GM18861 (cell line): Measurements from ENCODE around the gene TM6SF1.
"Not testable (repeated sequence)": the region's sequence is repeated elsewhere in the genome, so short reads cannot be mapped to it uniquely, and the experiment has no call there.

ENCODE experiments used
- ATAC-seq: cut with Tn5 transposase; IDR thresholded peaks from one replicate; pipeline ENCODE4 v1.9.1; 2021; ENCODE audit not compliant: unreplicated experiment

Gene TM6SF1

DNA sequence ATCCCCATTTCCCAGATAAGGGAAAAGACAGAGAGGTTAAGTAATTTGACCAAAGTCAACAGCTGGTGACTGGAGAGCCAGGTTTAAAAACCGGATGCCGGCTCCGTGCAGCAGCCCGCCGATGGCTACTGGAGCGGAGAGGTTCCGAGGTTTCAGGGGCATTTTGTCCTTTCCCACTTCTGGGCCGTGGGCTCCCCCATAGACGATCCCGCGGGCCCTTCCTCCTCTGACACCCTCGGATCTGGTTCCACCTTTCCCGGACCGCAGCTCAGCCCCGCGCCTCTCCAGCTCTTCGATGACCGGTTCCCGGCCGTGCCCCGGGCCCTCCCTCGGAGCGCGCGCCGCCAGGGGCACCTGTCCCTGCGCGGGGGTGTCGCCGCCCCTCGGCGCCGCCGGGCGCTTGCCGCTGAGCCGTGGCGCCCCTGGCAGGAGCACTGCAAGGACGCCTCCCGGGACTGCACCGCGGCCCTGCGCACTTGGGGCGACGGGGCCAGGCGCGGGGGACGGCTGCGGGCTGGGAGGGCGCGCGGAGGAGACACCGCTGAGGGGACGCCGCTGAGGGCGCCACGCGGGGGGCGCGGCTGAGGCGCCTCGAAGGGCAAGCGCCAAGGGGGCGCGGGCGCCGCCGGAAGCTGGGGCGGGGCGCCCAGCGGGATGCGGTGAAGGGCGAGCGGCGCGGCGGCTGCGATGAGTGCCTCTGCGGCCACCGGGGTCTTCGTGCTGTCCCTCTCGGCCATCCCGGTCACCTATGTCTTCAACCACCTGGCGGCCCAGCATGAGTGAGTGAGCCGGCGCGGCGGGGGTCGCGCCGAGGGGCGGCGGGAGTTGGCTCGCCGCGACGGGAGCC lies at the start of gene TM6SF1:
Gene TM6SF1 (plus strand): TSS at position 652 of the 847 bp plus-strand sequence. CDS start 36 bp downstream, at position 688.
- peak; percentile 31 for ATAC-seq

DNA sequence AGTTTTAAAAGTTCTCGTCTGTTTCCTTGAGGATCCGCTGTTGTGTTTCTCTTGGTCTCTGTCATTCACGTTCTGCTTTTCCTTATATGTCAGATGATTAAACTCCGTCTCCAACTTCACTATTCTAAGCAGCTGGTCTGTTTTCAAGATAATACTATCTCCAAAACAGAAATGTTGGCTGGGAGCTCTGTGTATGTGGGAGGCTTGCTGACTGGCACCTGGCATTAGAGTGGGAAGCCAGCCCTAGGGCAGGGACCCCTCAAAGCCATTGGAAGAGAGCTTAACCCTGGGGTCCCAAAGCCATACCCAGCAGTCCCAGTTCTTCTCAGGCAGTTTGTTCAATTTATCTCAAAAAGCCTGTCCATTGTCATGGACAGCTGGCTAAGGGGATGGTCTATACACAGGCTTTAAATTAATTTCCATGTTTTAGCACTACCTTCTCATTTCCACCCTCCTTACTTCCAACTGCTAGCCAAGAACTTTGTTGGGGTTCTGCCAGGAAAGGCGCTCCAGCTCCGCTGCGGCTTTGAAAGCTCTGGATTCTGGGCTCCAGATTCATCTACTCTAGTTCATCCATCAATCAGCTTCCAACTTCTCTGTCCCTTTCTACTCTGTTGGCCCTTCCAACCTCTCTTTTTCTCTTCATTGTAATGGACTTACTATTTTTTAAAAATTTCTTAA lies 49.6 kb upstream of the TM6SF1 start:
- no peak for ATAC-seq

GRCh38 chr15:83061680-83062079 lies 45.8 kb upstream of the TM6SF1 start:
- ATAC-seq: no peak

DNA sequence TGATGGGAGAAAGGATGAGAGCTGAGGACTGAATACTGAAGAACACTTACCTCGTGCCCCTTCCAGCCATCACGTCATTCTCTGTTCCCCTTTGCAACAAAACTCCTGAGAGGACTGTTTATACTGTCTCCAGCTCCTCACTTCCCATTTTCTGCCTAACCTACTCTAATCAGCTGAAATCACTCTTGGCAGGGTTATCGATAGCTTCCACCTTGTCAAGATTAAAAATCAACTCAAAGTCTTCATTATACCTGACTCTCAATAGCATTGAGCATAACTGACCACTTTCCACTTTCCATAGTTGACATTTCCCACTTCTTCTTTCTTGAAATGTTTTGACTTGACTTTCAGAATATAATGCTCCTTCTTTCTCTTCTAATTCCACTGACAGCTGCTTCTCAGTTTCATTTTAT lies 44.7 kb upstream of the TM6SF1 start:
- ATAC-seq: no peak

- ATAC-seq: no peak
These were observed 43.9 kb upstream of the TM6SF1 start for GRCh38 chr15:83063551-83063950.

DNA sequence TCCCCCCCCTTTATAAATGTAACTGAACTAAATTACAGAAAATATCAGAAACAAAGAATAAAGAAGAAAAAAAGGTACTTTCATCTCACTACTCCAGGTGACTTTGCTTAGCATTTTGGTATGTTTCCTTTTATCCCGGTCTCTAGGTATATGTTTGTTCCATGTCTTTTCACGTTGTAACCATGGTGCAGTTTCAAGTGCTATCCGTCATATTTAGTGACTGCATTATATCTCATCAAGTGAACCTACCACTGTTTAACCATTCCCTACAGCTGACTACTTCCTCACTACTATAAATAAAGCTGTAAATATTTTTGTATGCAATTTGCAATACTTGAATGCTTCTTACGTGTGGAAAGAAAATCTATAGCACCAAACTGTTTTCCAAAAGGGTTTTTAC lies 42.6 kb upstream of the TM6SF1 start:
- no peak for ATAC-seq

DNA sequence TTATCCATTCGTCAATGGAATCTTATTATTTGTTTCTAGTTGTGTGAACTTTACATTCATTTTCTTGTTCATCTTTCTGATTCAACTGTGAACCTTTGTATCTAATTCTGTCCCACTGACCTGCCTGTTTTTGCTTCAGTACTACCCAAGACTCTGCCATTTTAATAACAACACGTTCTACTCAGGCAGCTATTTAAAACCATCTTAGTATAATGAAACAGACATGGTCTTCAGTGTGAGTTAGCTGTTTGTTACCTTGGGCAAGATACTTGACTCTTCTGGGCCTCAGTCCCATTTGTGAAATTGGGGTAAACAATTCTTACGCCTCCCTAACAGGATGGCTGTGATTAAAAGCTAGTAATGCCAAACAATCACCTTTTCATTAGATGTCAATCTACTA lies 42.0 kb upstream of the TM6SF1 start:
- no peak for ATAC-seq

DNA sequence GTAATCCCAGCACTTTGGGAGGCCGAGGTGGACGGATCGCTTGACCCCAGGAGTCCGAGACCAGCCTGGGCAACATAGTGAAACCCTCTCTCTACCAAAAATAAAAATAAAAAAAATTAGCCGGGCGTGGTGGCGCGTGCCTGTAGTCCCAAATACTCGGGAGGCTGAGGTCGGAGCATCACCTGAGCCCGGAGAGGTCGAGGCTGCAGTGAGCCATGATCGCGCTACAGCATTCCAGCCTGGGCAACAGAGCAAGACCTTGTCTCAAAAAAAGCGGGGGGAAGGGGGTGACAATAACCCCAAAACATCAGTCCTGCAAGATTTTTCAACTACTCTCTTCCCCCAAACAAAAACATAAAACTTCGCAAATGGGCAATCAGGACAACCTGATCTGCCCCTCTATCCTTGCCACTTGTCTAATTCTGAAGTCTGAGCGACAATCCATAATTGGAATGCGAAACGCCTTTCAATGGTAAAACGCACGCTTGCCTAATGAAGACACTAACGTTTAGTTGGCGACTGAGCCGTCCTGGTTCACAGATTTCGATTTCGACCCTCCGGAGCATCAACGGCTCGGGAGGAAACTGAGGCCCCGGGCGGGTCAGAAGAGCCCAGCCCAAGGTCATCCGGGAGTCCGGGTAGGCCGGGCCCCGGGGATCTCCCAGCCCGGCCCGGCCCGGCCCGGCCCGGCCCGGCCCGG lies 41.3 kb upstream of the TM6SF1 start:
- no peak for ATAC-seq

DNA sequence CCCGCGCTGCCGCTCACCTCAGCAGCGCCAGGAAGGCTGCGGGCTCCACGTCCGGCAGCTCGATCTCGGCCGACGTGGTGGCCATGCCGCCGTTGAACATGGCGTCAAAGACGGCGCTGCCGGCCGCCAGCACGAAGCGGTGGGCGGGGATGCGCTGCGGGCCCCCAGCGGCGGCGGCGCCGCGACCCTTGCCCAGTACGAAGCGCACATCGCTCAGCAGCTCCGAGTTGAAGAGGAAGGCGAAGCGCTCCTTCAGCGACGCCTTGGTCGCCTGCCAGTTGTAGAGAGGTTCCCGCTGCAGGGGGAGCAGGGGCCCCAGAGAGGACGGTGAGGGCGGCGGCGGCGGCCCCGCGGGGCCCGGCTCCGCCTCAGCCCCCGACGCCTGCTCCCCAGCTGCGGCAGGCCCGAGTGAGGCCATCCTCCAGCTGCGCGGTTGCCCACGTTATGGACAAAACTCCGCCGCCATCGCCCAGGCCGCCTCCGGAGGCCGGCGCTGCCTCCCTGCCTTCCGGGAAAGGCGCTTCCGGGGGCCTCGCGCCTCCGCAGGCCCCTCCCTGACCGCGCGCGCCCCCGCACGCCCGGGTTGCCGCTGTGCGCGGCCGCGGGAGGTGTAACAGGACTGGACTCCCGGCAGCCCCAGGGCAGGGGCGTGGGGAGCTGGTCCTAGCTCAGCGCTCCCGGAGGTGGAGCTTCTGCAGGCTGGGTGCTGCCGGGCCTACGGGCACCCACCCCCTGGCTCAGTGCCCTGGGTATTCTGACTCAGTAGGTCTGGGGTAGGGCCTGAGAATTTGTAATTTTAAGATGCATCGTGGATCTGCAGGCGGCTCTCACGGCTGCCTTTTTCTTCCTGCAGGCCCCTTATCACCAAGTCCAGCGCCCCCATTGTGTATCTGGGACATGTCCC lies 40.5 kb upstream of the TM6SF1 start, which contains the start of gene BTBD1:
Gene BTBD1 (minus strand): TSS at position 519 of the 904 bp plus-strand sequence. CDS start 101 bp downstream, at position 418.
- ATAC-seq: peak; percentile 80

GRCh38 chr15:83067638-83067962 lies 39.8 kb upstream of the TM6SF1 start:
- ATAC-seq: no peak

- no peak for ATAC-seq
These were observed 39.4 kb upstream of the TM6SF1 start for GRCh38 chr15:83068054-83068453.

DNA sequence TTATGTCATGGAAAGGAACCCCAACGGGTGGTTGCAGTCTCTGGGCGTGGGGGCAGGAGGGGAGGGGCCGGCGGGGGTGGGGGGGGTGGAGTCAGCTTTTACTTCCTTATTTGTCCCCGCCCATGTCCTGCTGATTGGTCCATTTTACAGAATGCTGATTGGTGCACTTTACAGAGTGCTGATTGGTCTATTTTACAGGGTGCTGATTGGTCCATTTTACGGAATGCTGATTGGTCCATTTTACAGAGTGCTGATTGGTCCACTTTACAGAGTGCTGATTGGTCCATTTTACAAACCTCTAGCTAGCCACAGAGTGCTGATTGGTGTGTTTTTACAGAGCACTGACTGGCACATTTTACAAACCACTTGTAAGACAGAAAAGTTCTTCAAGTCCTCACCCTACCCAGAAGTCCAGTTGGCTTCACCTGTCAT lies 38.2 kb upstream of the TM6SF1 start:
- ATAC-seq: not testable (repeated sequence)

GRCh38 chr15:83077491-83078230 lies 29.8 kb upstream of the TM6SF1 start:
- no peak for ATAC-seq

- ATAC-seq: no peak
These were observed 28.7 kb upstream of the TM6SF1 start for GRCh38 chr15:83078712-83079111.

GRCh38 chr15:83081256-83082014 lies 26.0 kb upstream of the TM6SF1 start:
- peak; percentile 78 for ATAC-seq

- ATAC-seq: no peak
These were observed 24.6 kb upstream of the TM6SF1 start for GRCh38 chr15:83082730-83083386.

GRCh38 chr15:83085461-83085860 lies 22.0 kb upstream of the TM6SF1 start:
- ATAC-seq: not testable (repeated sequence)

GRCh38 chr15:83085864-83086552 lies 21.4 kb upstream of the TM6SF1 start:
- ATAC-seq: not testable (repeated sequence)
